Activated CD4-positive, CD25-positive, alpha-beta regulatory T cell treated with anti-CD3 and anti-CD28 coated beads, Interleukin-2, amount 50 U/mL, for 16 hours (primary cell): Measurements from ENCODE around the gene SMU1.
"Not testable (repeated sequence)": the region's sequence is repeated elsewhere in the genome, so short reads cannot be mapped to it uniquely, and the experiment has no call there.

ENCODE experiments used
- DNase-seq: peaks from one replicate; pipeline ENCODE4 v3.0.0-alpha.2; 2020; ENCODE audit warnings: low read depth, low spot score

SMU1 gene

DNA sequence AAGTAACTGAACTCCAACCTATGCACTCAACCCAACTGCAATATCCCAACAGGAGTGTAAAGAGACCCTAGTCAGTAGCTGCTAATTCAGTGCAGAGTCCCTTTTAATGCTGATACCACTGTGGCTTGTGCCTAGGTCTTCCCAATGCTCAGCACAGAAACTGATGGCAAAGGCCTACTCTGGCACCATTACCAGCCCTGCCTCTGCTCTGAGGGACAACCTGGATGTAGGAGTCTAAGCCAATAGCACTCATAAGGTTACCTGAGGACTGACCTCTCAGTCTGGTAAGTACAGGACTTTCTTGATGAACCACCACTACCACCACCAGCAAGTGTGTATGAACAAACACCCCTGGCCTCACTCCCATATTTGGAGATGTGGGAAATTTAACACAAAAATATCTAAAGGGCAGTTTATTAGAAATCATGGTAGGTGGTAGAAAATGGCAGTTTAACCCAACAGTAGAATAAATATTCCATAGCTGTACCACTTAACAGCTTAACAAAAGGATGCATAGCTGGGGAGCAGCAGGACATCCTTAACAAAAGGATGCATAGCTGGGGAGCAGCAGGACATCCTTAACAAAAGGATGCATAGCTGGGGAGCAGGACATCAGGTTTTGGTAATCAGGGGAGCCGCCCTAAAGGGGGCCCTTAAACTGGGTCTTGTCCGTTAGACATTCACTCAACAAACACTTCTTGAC is 62.4 kb downstream of the SMU1 start:
- no peak for DNase-seq

GRCh38 chr9:33012328-33013069 is 64.0 kb downstream of the SMU1 start:
- DNase-seq, result no peak

- DNase-seq, result no peak
Measured at GRCh38 chr9:33011831-33012230, 64.6 kb downstream of the SMU1 start.

DNA sequence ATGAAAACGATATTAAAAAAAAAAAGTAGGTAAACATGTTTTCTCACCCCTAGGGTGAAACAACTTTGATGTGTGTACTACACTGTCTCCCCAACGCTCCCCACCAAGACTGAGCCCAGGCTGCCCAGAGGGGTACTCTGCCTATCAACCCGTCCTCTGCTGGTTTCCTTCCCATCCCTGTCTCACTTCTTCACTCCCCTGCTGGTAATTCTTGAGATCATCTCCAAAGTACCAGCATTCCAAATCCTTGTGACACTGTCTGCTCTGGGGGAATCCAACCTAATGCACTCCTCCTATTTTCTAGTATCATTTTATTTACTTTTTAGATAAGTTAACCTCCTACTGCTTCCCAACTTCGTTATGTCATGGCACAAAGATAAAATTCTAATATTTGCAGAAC is 68.7 kb downstream of the SMU1 start:
- no peak for DNase-seq

DNA sequence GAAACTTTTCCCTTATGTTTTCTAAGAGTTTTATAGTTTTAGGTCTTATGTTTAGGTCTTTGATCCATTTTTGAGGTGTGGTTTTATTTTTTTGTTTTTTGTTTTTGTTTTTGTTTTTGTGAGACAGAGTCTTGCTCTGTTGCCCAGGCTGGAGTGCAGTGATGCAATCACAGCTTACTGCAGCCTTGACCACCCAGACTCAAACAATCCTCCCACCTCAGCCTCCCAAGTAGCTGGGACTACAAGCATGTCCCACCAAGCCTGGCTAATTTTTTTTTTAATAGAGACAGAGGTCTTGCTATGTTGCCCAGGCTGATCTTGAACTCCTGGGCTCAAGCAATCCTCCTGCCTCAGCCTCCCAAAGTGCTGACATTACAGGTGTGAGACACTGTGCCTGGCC is 71.1 kb downstream of the SMU1 start:
- DNase-seq, result not testable (repeated sequence)

DNA sequence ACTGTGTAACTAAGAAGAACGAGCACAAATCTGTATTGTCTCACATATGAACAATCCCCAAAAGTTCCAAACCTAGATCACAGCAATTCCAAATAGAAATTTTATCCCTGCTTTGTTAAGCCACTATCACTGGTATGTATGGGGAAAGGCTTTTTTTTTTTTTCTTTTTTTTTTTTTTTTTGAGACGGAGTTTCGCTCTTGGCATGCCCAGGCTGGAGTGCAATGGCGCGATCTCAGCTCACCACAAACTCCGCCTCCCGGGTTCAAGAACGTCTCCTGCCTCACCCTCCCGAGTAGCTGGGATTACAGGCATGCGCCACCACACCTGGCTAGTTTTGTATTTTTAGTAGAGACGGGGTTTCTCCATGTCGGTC is 75.8 kb downstream of the SMU1 start:
- DNase-seq, result not testable (repeated sequence)

DNA sequence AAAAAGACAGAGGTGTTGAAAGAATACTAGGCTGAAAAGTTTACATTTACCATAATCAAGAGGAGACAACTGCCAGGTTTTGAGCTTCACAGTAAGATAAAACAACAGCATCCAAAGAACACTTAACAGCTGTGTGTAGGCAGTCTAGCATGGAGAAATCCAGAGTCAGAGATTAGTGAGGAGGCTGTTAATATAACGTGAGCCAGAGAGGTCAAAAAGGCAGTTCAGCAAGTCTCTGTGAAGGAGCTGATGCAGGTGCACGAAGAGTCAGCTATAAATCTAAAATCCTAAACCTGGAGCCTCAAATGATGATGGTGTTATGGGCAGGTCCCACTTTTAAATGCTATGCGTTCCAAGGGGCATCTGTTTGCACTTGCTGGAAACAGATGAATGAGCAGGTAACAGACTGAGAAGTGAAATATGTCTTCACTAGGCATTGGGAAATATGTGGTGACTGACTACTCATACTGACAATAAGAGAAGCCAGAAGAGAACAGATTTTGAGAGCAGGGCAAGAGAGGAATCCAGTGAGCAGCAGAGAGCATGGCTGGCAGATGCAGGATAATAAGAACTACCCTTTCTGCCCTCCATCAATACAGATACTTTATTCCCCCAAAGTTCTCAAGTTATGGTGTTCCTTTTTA is 83.8 kb downstream of the SMU1 start:
- DNase-seq, result no peak

- DNase-seq, result no peak
Measured at GRCh38 chr9:32991897-32992594, 84.4 kb downstream of the SMU1 start.
